HepG2 (cell line): ENCODE data around the gene CMTM4. TPM values are rescaled to one million over a fixed set of nuclear protein-coding genes. Genes with fewer than 3 reads are reported as not detected.

Experiments used
- ATAC-seq: fragments of 200-7000 bp; cut with Tn5 transposase; 3 replicates; pipeline ENCODE4 v1.9.1; 2020; ENCODE audit warnings: mild to moderate bottlenecking, moderate library complexity
- BruUV-seq: library from RNA; stranded (reverse); fragments of 400-500 nt; replicated peaks from 2 replicates; lab custom pipeline; 2021; lab: Mats Ljungman, UMichigan
- CTCF ChIA-PET: fragments of 300-600 bp; formaldehyde crosslinking; extraction: SDS; loops from one replicate; lab custom pipeline; 2021; ENCODE audit warnings: low total read pairs, inconsistent platforms, low intra/inter-chr PET ratio; lab: Yijun Ruan, JAX
- POLR2A ChIA-PET: fragments of 350-600 bp; sonication (Branson Sonifier 250); formaldehyde crosslinking; loops from one replicate; lab custom pipeline; 2020; ENCODE audit warnings: antibody characterized with exemption, inconsistent platforms; lab: Yijun Ruan, JAX
- DNase-seq: peaks from one replicate; pipeline ENCODE4 v3.0.0-alpha.2; 2015; ENCODE audit warnings: low spot score
- FAIRE-seq: peaks from 3 replicates; lab custom pipeline; 2011; peaks lifted over from hg19 to GRCh38; lab: Jason Lieb, UNC
- H2AFZ ChIP-seq: one replicate; pipeline ENCODE4 v1.6.1; 2011; ENCODE audit warnings: low read length, inconsistent platforms
- H3K27ac ChIP-seq: fragments of 300-600 bp; 3 replicates; pipeline ENCODE4 v1.8.0; 2011; ENCODE audit warnings: mixed run types, mild to moderate bottlenecking, mixed read lengths, low read length, inconsistent platforms; ENCODE audit not compliant: insufficient read depth; ENCODE audit errors: extremely low read length
- H3K27me3 ChIP-seq, 2 experiments: fragments of 200-600 bp in 1 of 2; 2 replicates in 1 of 2; 3 replicates in 1 of 2; pipeline versions ENCODE4 v1.6.0 to v1.8.0; 2011; ENCODE audit warnings: low read length in 2 of 2, mild to moderate bottlenecking in 2 of 2, moderate library complexity in 2 of 2, inconsistent platforms in 1 of 2; ENCODE audit not compliant: insufficient read depth in 2 of 2, control insufficient read depth in 1 of 2
- H3K36me3 ChIP-seq, 2 experiments: fragments of 200-600 bp in 1 of 2; replicated peaks in 1 of 2; 2 replicates in 1 of 2; 3 replicates in 1 of 2; pipeline versions ENCODE4 v1.5.1 to v1.8.0; 2011; ENCODE audit warnings: low read length in 2 of 2, inconsistent platforms in 1 of 2; ENCODE audit not compliant: insufficient read depth in 2 of 2, control insufficient read depth in 1 of 2
- H3K4me1 ChIP-seq: 2 replicates; pipeline ENCODE4 v1.5.1; 2012; ENCODE audit warnings: low read length, inconsistent platforms; ENCODE audit not compliant: insufficient read depth
- H3K4me2 ChIP-seq: 2 replicates; pipeline ENCODE4 v1.6.0; 2011; ENCODE audit warnings: low read depth, low read length, inconsistent platforms
- H3K4me3 ChIP-seq, 3 experiments: fragments of 200-600 bp in 1 of 3; sonication (generic), shearing (Covaris generic) in 1 of 3; replicated peaks in 1 of 3; 2 replicates each; pipeline ENCODE4 v1.5.1; 2011 to 2016; ENCODE audit warnings: low read length in 3 of 3, inconsistent platforms in 2 of 3, low read depth in 2 of 3, mild to moderate bottlenecking in 2 of 3, control low read depth in 1 of 3, mixed read lengths in 1 of 3; ENCODE audit not compliant: insufficient read depth in 1 of 3
- H3K79me2 ChIP-seq: one replicate; pipeline ENCODE4 v1.6.1; 2011; ENCODE audit warnings: low read length, inconsistent platforms; ENCODE audit not compliant: insufficient read depth
- H3K9ac ChIP-seq: 2 replicates; pipeline ENCODE4 v1.6.0; 2011; ENCODE audit warnings: mild to moderate bottlenecking, low read depth, low read length, inconsistent platforms; ENCODE audit not compliant: insufficient read depth
- H3K9me3 ChIP-seq: 2 replicates; pipeline ENCODE4 v1.5.1; 2012; ENCODE audit warnings: mild to moderate bottlenecking, low read length
- H4K20me1 ChIP-seq: 2 replicates; pipeline ENCODE4 v1.6.0; 2011; ENCODE audit warnings: inconsistent platforms, mild to moderate bottlenecking, low read length, moderate library complexity; ENCODE audit not compliant: insufficient read depth
- ATF7 ChIP-seq, 2 experiments: fragments of 450-650 bp in 1 of 2; sonication (generic) in 1 of 2; formaldehyde crosslinking in 1 of 2; IDR thresholded peaks; 2 replicates each; pipeline versions ENCODE4 v1.4.0 to v1.6.1; 2016 to 2020; ENCODE audit warnings: antibody characterized with exemption in 1 of 2, mild to moderate bottlenecking in 1 of 2, missing genetic modification reagents in 1 of 2
- BORCS8-MEF2B ChIP-seq: sonication (generic); formaldehyde crosslinking; IDR thresholded peaks from 2 replicates; pipeline ENCODE4 v1.8.0; 2022; ENCODE audit warnings: mild to moderate bottlenecking, missing genetic modification reagents
- KMT2A ChIP-seq: sonication (generic); formaldehyde crosslinking; IDR thresholded peaks from 2 replicates; pipeline ENCODE4 v1.4.0; 2020; ENCODE audit warnings: missing genetic modification reagents
- MAFG ChIP-seq: sonication (generic); formaldehyde crosslinking; IDR thresholded peaks from 2 replicates; pipeline ENCODE4 v1.5.1; 2020; ENCODE audit warnings: mild to moderate bottlenecking, missing genetic modification reagents
- RARG ChIP-seq: sonication (generic); formaldehyde crosslinking; IDR thresholded peaks from 2 replicates; pipeline ENCODE4 v1.4.0; 2020; ENCODE audit warnings: low read depth, mild to moderate bottlenecking, missing genetic modification reagents
- ZNF160 ChIP-seq: sonication (generic); formaldehyde crosslinking; IDR thresholded peaks from 2 replicates; pipeline ENCODE4 v1.8.0; 2022; ENCODE audit warnings: mild to moderate bottlenecking, inconsistent platforms, missing genetic modification reagents
- ZNF335 ChIP-seq: sonication (generic); formaldehyde crosslinking; IDR thresholded peaks from 2 replicates; pipeline ENCODE4 v1.4.0; 2020; ENCODE audit warnings: missing genetic modification reagents
- ZNF350 ChIP-seq: sonication (generic); formaldehyde crosslinking; IDR thresholded peaks from 2 replicates; pipeline ENCODE4 v1.4.0; 2020; ENCODE audit warnings: mild to moderate bottlenecking, low read depth, missing genetic modification reagents, borderline replicate concordance
- ZNF354B ChIP-seq: sonication (generic); formaldehyde crosslinking; IDR thresholded peaks from 2 replicates; pipeline ENCODE4 v1.8.0; 2022; ENCODE audit warnings: mild to moderate bottlenecking, missing genetic modification reagents
- ZNF589 ChIP-seq: sonication (generic); formaldehyde crosslinking; conservative IDR thresholded peaks from 2 replicates; pipeline ENCODE4 v1.8.0; 2022; ENCODE audit warnings: mild to moderate bottlenecking, moderate library complexity, missing genetic modification reagents
- ZNF781 ChIP-seq: sonication (generic); formaldehyde crosslinking; IDR thresholded peaks from 2 replicates; pipeline ENCODE4 v1.5.1; 2020; ENCODE audit warnings: borderline replicate concordance, mild to moderate bottlenecking, missing genetic modification reagents; ENCODE audit errors: not compliant biosample characterization
- ZNF792 ChIP-seq: IDR thresholded peaks from 2 replicates; pipeline ENCODE4 v1.6.1; 2016
- WGBS: methylation state at CpG from one replicate; pipeline ENCODE4 v1.1.6; 2017; ENCODE audit warnings: low lambda C conversion rate; 5-methylcytosine and 5-hydroxymethylcytosine counted together
- in situ Hi-C: cut with HindIII; loops from 2 replicates; pipeline ENCODE4 v1.10.0; 2017; ENCODE audit warnings: low pct_unique_long_range_greater_than_20kb; ENCODE audit not compliant: extremely low pct_ligation_motif_present
- intact Hi-C: fragments of 100-400 bp; cut with micrococcal nuclease; formaldehyde crosslinking; loops from one replicate; pipeline ENCODE4 v1.10.0; 2022; ENCODE audit not compliant: unreplicated experiment
- polyA plus RNA-seq, 8 experiments: library from polyadenylated mRNA; depleted of rRNA in 3 of 8; stranded (reverse) in 7 of 8; unstranded in 1 of 8; fragments of >200 nt; fragmentation: Illumina TruSeq in 4 of 8; extraction: Trizol in 4 of 8; gene quantifications; 2 replicates each; pipeline versions ENCODE4 v1.2.1 to v1.2.3, GENCODE V29; 2011 to 2016; ENCODE audit warnings: low read depth in 4 of 8, missing spikeins in 1 of 8, mixed read lengths in 1 of 8; ENCODE audit not compliant: insufficient read depth in 1 of 8
- total RNA-seq, 5 experiments: library from RNA; depleted of rRNA; stranded (reverse); fragments of >200 nt; fragmentation: Illumina TruSeq; extraction: Trizol; gene quantifications; 2 replicates each; pipeline ENCODE4 v1.2.3, GENCODE V29; 2016; ENCODE audit warnings: low read depth in 1 of 5
- TF ChIP-seq, protein P1 (sequence below), 2 experiments: fragments of 450-650 bp in 1 of 2; sonication (generic) in 1 of 2; formaldehyde crosslinking; IDR thresholded peaks; 2 replicates each; pipeline versions ENCODE4 v1.5.0 to v1.8.0; 2020 to 2022; ENCODE audit warnings: mild to moderate bottlenecking in 1 of 2, missing genetic modification reagents in 1 of 2
- TF ChIP-seq, protein P2 (sequence below): sonication (generic); formaldehyde crosslinking; IDR thresholded peaks from 2 replicates; pipeline ENCODE4 v1.5.0; 2020; ENCODE audit warnings: mild to moderate bottlenecking, missing genetic modification reagents, borderline replicate concordance

Gene CMTM4
- total and polyA plus RNA-seq, 2 of the 13 experiments (the other 11 are each of a cell fraction or from before 2014, with no cell fraction given) = 32.0 to 36.3 TPM

DNA sequence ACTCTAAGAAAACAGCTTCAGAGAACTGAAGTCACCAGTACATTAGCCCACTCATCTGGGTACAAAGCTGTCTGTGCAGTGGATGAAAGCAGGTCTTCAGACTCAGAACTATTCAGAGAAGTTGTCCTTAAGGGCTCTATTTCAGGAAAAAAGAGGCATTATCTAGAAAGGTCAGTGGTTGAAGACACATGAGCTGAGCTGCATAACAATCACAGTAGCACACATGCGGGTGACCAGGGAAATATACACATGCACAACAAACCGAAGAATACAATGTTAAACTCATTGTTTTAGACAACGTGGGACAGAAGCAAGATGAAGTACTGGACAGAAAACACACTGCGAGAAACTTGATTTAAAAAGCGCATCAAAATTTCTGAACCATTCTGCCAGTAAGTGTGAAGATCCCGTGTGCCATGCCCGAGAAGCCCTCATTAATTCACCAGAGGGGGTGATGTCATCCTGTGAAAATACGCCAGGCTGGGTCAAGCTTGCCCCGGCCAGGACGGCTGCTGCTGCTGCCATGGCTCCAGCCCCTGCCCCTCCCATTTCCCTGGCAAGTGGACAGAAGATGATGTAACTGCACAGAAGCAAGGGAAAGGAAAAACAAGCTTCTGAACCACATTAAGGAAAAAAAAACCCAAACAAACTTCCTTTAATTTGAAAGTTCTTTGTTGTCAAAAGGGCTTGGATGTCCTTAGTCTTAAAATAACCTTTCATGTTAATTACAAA lies 44.8 kb upstream of the CMTM4 start:
- no TSS peak for BruUV-seq
- Histone ChIP-seq H3K36me3 (peaks cover 42 to 85% of the 10 kb centered on the region in 2 experiments), H3K4me1 (peaks cover 30% of the 10 kb centered on the region), H3K9ac (no peak overlapping the region; the same call in 1 of the 2 replicates), H3K4me3 (no peak overlapping the region), H3K27me3 (no peaks in the 10 kb centered on the region), H3K4me2 (no peak overlapping the region), H3K27ac (no peak overlapping the region), H4K20me1 (peaks cover 22% of the 10 kb centered on the region; the same call in 1 of the 2 replicates), H2AFZ (no peak overlapping the region), H3K9me3 (no peaks in the 10 kb centered on the region), H3K79me2 (peaks cover 34% of the 10 kb centered on the region)
- WGBS = 89% methylated on average over 10 of the region's 10 CpGs
- DNase-seq (peak; percentile 20), FAIRE-seq (no peak), ATAC-seq (no peak; the same call in 2 of the 3 replicates)
- in situ Hi-C loops = no loop called here
- ChIA-PET CTCF (interaction anchor here (1.1 kb wide), 1 partner anchor 90 kb away, joined by 3 read pairs; no protein-coding TSS in a partner anchor), POLR2A (interaction anchor here (0.6 to 1.6 kb wide), 6 partner anchors 9 to 127 kb away, joined by 3 to 7 read pairs (median 4); partner anchors contain the start of genes DYNC1LI2 and NAE1)
- intact Hi-C loops = loop anchor here (2.0 kb wide), 1 partner anchor 79 kb away; no protein-coding TSS in a partner anchor
- TF ChIP-seq ZNF781 (CRISPR knock-in tag) = no peak
- peak; percentile 77; the same call in 1 of the 2 replicates for TF ChIP-seq ZNF335
- no peak for TF ChIP-seq ZNF792 (CRISPR knock-in tag)
- TF ChIP-seq ZNF160 (CRISPR knock-in tag) = no peak
- no peak for TF ChIP-seq ZNF589
- TF ChIP-seq RARG = no peak
- no peak for TF ChIP-seq ZNF350 (CRISPR knock-in tag)
- TF ChIP-seq MAFG (CRISPR knock-in tag) = no peak
- TF ChIP-seq, protein P1, sequence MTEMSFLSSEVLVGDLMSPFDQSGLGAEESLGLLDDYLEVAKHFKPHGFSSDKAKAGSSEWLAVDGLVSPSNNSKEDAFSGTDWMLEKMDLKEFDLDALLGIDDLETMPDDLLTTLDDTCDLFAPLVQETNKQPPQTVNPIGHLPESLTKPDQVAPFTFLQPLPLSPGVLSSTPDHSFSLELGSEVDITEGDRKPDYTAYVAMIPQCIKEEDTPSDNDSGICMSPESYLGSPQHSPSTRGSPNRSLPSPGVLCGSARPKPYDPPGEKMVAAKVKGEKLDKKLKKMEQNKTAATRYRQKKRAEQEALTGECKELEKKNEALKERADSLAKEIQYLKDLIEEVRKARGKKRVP (CRISPR knock-in tag; IDR thresholded peaks at IDR 0.05) = peak in 1 of 2 experiments; percentile 91; a peak in 2 of 4 replicates
- TF ChIP-seq, protein P2, sequence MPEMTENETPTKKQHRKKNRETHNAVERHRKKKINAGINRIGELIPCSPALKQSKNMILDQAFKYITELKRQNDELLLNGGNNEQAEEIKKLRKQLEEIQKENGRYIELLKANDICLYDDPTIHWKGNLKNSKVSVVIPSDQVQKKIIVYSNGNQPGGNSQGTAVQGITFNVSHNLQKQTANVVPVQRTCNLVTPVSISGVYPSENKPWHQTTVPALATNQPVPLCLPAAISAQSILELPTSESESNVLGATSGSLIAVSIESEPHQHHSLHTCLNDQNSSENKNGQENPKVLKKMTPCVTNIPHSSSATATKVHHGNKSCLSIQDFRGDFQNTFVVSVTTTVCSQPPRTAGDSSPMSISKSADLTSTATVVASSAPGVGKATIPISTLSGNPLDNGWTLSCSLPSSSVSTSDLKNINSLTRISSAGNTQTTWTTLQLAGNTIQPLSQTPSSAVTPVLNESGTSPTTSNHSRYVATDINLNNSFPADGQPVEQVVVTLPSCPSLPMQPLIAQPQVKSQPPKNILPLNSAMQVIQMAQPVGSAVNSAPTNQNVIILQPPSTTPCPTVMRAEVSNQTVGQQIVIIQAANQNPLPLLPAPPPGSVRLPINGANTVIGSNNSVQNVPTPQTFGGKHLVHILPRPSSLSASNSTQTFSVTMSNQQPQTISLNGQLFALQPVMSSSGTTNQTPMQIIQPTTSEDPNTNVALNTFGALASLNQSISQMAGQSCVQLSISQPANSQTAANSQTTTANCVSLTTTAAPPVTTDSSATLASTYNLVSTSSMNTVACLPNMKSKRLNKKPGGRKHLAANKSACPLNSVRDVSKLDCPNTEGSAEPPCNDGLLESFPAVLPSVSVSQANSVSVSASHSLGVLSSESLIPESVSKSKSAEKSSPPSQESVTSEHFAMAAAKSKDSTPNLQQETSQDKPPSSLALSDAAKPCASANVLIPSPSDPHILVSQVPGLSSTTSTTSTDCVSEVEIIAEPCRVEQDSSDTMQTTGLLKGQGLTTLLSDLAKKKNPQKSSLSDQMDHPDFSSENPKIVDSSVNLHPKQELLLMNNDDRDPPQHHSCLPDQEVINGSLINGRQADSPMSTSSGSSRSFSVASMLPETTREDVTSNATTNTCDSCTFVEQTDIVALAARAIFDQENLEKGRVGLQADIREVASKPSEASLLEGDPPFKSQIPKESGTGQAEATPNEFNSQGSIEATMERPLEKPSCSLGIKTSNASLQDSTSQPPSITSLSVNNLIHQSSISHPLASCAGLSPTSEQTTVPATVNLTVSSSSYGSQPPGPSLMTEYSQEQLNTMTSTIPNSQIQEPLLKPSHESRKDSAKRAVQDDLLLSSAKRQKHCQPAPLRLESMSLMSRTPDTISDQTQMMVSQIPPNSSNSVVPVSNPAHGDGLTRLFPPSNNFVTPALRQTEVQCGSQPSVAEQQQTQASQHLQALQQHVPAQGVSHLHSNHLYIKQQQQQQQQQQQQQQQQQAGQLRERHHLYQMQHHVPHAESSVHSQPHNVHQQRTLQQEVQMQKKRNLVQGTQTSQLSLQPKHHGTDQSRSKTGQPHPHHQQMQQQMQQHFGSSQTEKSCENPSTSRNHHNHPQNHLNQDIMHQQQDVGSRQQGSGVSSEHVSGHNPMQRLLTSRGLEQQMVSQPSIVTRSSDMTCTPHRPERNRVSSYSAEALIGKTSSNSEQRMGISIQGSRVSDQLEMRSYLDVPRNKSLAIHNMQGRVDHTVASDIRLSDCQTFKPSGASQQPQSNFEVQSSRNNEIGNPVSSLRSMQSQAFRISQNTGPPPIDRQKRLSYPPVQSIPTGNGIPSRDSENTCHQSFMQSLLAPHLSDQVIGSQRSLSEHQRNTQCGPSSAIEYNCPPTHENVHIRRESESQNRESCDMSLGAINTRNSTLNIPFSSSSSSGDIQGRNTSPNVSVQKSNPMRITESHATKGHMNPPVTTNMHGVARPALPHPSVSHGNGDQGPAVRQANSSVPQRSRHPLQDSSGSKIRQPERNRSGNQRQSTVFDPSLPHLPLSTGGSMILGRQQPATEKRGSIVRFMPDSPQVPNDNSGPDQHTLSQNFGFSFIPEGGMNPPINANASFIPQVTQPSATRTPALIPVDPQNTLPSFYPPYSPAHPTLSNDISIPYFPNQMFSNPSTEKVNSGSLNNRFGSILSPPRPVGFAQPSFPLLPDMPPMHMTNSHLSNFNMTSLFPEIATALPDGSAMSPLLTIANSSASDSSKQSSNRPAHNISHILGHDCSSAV (CRISPR knock-in tag) = no peak
- TF ChIP-seq BORCS8-MEF2B (CRISPR knock-in tag) = no peak
- TF ChIP-seq KMT2A (CRISPR knock-in tag) = no peak
- TF ChIP-seq ATF7 (IDR thresholded peaks at IDR 0.05) = peak; percentile 60; the same call in 1 of the 2 replicates
- no peak for TF ChIP-seq ATF7 (CRISPR knock-in tag; IDR thresholded peaks at IDR 0.05)
- TF ChIP-seq ZNF354B (CRISPR knock-in tag) = no peak
